ENCODE data around the gene DENND2C. TPM values are rescaled to one million over a fixed set of nuclear protein-coding genes. Genes with fewer than 3 reads are reported as not detected.

DENND2C gene
- polyA plus RNA-seq, 1 experiment: 0.64 TPM

GRCh38 chr1:114715952-114716303, 46.1 kb upstream of the DENND2C start:
- no peak for TF ChIP-seq CTCF (IDR thresholded peaks at IDR 0.05; ENCODE audit: low read depth, low read length)
- Histone ChIP-seq H3K9me3 (ENCODE audit: control insufficient read depth, insufficient read depth, low read length) (no peaks in the 10 kb centered on the region), H3K27me3 (ENCODE audit: control insufficient read depth, insufficient read depth, low read length) (no peaks in the 10 kb centered on the region), H3K4me3 (ENCODE audit: low read depth, low read length) (peak overlapping the region; percentile 92), H3K27ac (ENCODE audit: low read depth, low read length) (peak overlapping the region; percentile 95)
- no peak for DNase-seq (ENCODE audit: low read depth, low spot score)
- ChIA-PET POLR2A (interaction anchor here (0.6 to 1.5 kb wide), 2 partner anchors 42 to 823 kb away, joined by 3 to 5 read pairs; partner anchors contain the start of gene CSDE1), CTCF (interaction anchor here (1.3 to 2.0 kb wide), 2 partner anchors 337 to 369 kb away, joined by 3 to 6 read pairs; no protein-coding TSS in a partner anchor)

DNA sequence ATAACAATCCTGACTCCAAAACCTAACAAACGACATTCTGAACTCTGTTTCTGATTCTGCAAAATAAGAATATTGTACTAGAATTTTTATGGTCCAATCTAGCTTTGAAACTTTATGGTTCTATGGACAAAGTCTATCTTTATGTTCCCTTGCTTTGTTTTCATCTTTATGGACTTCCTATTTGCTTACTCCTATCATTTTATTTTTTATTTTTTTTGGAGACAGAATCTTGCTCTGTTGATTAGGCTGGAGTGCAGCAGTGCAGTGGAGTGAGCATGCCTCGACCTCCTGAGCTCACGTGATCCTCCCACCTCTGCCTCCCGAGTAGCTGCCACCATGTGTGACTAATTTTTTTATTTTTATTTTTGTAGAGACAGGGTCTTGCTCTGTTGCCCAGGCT, 43.1 kb upstream of the DENND2C start:
- Histone ChIP-seq H3K9me3 (ENCODE audit: control insufficient read depth, insufficient read depth, low read length) (no peaks in the 10 kb centered on the region), H3K27me3 (ENCODE audit: control insufficient read depth, insufficient read depth, low read length) (no peaks in the 10 kb centered on the region), H3K27ac (ENCODE audit: low read depth, low read length) (no peak overlapping the region), H3K4me3 (ENCODE audit: low read depth, low read length) (no peak overlapping the region)
- no peak for DNase-seq (ENCODE audit: low read depth, low spot score)
- TF ChIP-seq CTCF (IDR thresholded peaks at IDR 0.05; ENCODE audit: low read depth, low read length): no peak
- ChIA-PET POLR2A (no interaction called here), CTCF (interaction anchor here (2.0 kb wide), 1 partner anchor 366 kb away, joined by 7 read pairs; no protein-coding TSS in a partner anchor)

DNA sequence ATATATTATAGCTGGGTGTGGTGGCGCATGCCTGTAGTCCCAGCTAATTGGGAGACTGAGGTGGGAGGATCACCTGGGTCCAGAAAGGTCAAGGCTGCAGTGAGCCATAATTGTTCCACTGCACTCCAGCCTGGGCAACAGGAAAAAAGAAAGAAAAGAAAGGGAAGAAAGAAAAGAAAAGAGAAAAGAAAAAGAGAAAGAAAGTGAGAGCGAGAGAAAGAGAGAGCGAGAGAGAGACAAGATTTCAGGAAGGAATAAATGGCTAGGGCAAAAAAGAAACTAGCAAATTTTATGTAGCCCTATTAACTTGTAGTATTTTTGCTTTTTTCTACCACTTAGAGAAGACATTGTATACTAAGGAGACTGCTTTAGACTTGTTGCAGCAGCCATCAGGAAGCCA, 40.5 kb upstream of the DENND2C start:
- no peak for DNase-seq (ENCODE audit: low read depth, low spot score)
- POLR2A ChIA-PET: no interaction called here
- CTCF ChIA-PET: interaction anchor here (1.1 kb wide), 1 partner anchor 364 kb away, joined by 3 read pairs; no protein-coding TSS in a partner anchor

GRCh38 chr1:114707604-114708003, 37.8 kb upstream of the DENND2C start:
- CTCF ChIA-PET: interaction anchor here (1.2 kb wide), 1 partner anchor 361 kb away, joined by 4 read pairs; no protein-coding TSS in a partner anchor

More for the DNA sequence above, 40.5 kb upstream of the DENND2C start:
- no peaks in the 10 kb centered on the region for H3K27me3 ChIP-seq (ENCODE audit: control insufficient read depth, insufficient read depth, low read length)
- H3K4me3 ChIP-seq (ENCODE audit: low read depth, low read length): no peak overlapping the region
- H3K9me3 ChIP-seq (ENCODE audit: control insufficient read depth, insufficient read depth, low read length): no peaks in the 10 kb centered on the region
- TF ChIP-seq CTCF (IDR thresholded peaks at IDR 0.05; ENCODE audit: low read depth, low read length): no peak
- H3K27ac ChIP-seq (ENCODE audit: low read depth, low read length): no peak overlapping the region

More at GRCh38 chr1:114707604-114708003, 37.8 kb upstream of the DENND2C start:
- no peaks in the 10 kb centered on the region for H3K9me3 ChIP-seq (ENCODE audit: control insufficient read depth, insufficient read depth, low read length)
- no peak for TF ChIP-seq CTCF (IDR thresholded peaks at IDR 0.05; ENCODE audit: low read depth, low read length)
- POLR2A ChIA-PET: no interaction called here
- DNase-seq (ENCODE audit: low read depth, low spot score): no peak
- no peaks in the 10 kb centered on the region for H3K27me3 ChIP-seq (ENCODE audit: control insufficient read depth, insufficient read depth, low read length)
- H3K27ac ChIP-seq (ENCODE audit: low read depth, low read length): no peak overlapping the region
- H3K4me3 ChIP-seq (ENCODE audit: low read depth, low read length): no peak overlapping the region

All from AG04450 (cell line).